Vagina (tissue), 2 donors: Measurements from ENCODE around the gene ALLC. TPM values are rescaled to one million over a fixed set of nuclear protein-coding genes. Genes with fewer than 3 reads are reported as not detected.

ENCODE experiments used
- DNase-seq, 2 donors: peaks; one replicate each; pipeline ENCODE4 v3.0.0-alpha.2; 2017; ENCODE audit errors: extremely low spot score in 2 of 2
- H3K27ac ChIP-seq: fragments of 200-600 bp; sonication (generic); one replicate; pipeline ENCODE4 v1.5.1; 2019
- H3K27me3 ChIP-seq: fragments of 200-600 bp; sonication (generic); one replicate; pipeline ENCODE4 v1.5.1; 2019
- H3K36me3 ChIP-seq, 2 donors: fragments of 200-600 bp; sonication (generic); one replicate each; pipeline ENCODE4 v1.5.1; 2017 to 2019
- H3K4me1 ChIP-seq: fragments of 200-600 bp; sonication (generic); one replicate; pipeline ENCODE4 v1.5.1; 2019
- H3K4me3 ChIP-seq, 2 donors: fragments of 200-600 bp; sonication (generic); 1 replicate in 1 of 2; 2 replicates in 1 of 2; pipeline ENCODE4 v1.5.1; 2016 to 2019
- H3K9me3 ChIP-seq: fragments of 200-600 bp; sonication (generic); one replicate; pipeline ENCODE4 v1.5.1; 2019
- CTCF ChIP-seq, 3 experiments: fragments of 450-650 bp in 2 of 3; fragments of 200-600 bp in 1 of 3; sonication (generic) in 1 of 3; IDR thresholded peaks; one replicate each; pipeline ENCODE4 v1.5.1; 2017 to 2019; ENCODE audit warnings: antibody characterized with exemption in 3 of 3, mild to moderate bottlenecking in 2 of 3, moderate library complexity in 2 of 3
- POLR2A ChIP-seq, 2 donors: fragments of 450-650 bp; IDR thresholded peaks; one replicate each; pipeline ENCODE4 v1.6.1; 2017; ENCODE audit warnings: antibody characterized with exemption in 2 of 2, mild to moderate bottlenecking in 2 of 2, moderate library complexity in 2 of 2
- POLR2AphosphoS5 ChIP-seq, 2 donors: sonication (generic); formaldehyde crosslinking; IDR thresholded peaks; one replicate each; pipeline ENCODE4 v1.9.0; 2017; ENCODE audit warnings: antibody characterized with exemption in 2 of 2, mild to moderate bottlenecking in 2 of 2, low read depth in 1 of 2; ENCODE audit not compliant: insufficient read depth in 1 of 2
- intact Hi-C: fragments of 100-400 bp; cut with DNase I; formaldehyde crosslinking; loops from one replicate; pipeline ENCODE4 v1.15.1; 2023
- total RNA-seq: library from RNA; depleted of rRNA; stranded (reverse); fragments of >200 nt; gene quantifications from one replicate; pipeline ENCODE4 v1.2.3, GENCODE V29; 2016

The ALLC gene
- total RNA-seq, 1 donor from 2014 or later = not detected

- TF ChIP-seq CTCF (IDR thresholded peaks at IDR 0.05) (no peak), POLR2AphosphoS5 (IDR thresholded peaks at IDR 0.05; ENCODE audit: insufficient read depth in 1 of 2, low read depth in 1 of 2) (no peak), POLR2A (IDR thresholded peaks at IDR 0.05) (no peak)
- no peak overlapping the region for H3K4me3 ChIP-seq
- no peak for DNase-seq
- H3K4me1 ChIP-seq = peaks cover 4% of the 10 kb centered on the region
- no peaks in the 10 kb centered on the region for H3K9me3 ChIP-seq
- H3K27ac ChIP-seq = no peak overlapping the region
- H3K27me3 ChIP-seq = no peaks in the 10 kb centered on the region
- intact Hi-C loops = no loop called here
- no peaks in the 10 kb centered on the region for H3K36me3 ChIP-seq
These were observed 8.4 kb upstream of the ALLC start for GRCh38 chr2:3649581-3649980.

- no peaks in the 10 kb centered on the region for H3K27me3 ChIP-seq
- no peak overlapping the region for H3K4me3 ChIP-seq
- intact Hi-C loops = loop anchor here (10.0 kb wide), 1 partner anchor 226 kb away; no protein-coding TSS in a partner anchor
- no peak overlapping the region for H3K27ac ChIP-seq
- peaks cover 4% of the 10 kb centered on the region for H3K4me1 ChIP-seq
- DNase-seq = no peak
- H3K36me3 ChIP-seq = no peaks in the 10 kb centered on the region
- TF ChIP-seq POLR2A (IDR thresholded peaks at IDR 0.05) (no peak), POLR2AphosphoS5 (IDR thresholded peaks at IDR 0.05; ENCODE audit: insufficient read depth in 1 of 2, low read depth in 1 of 2) (no peak), CTCF (IDR thresholded peaks at IDR 0.05) (no peak)
- no peaks in the 10 kb centered on the region for H3K9me3 ChIP-seq
These were observed 7.7 kb upstream of the ALLC start for GRCh38 chr2:3650140-3650920.

GRCh38 chr2:3651691-3652648 lies 6.0 kb upstream of the ALLC start:
- peaks cover 4% of the 10 kb centered on the region for H3K4me1 ChIP-seq
- no peaks in the 10 kb centered on the region for H3K27me3 ChIP-seq
- no peak for DNase-seq
- intact Hi-C loops = loop anchor here (10.0 kb wide), 1 partner anchor 227 kb away; no protein-coding TSS in a partner anchor
- H3K4me3 ChIP-seq = peak overlapping the region; percentile 25 to 34
- TF ChIP-seq POLR2A (IDR thresholded peaks at IDR 0.05) (no peak), CTCF (IDR thresholded peaks at IDR 0.05) (no peak), POLR2AphosphoS5 (IDR thresholded peaks at IDR 0.05; ENCODE audit: insufficient read depth in 1 of 2, low read depth in 1 of 2) (no peak)
- no peak overlapping the region for H3K27ac ChIP-seq
- no peaks in the 10 kb centered on the region for H3K9me3 ChIP-seq
- H3K36me3 ChIP-seq = no peaks in the 10 kb centered on the region

GRCh38 chr2:3652896-3653625 lies 4.9 kb upstream of the ALLC start:
- TF ChIP-seq POLR2AphosphoS5 (IDR thresholded peaks at IDR 0.05; ENCODE audit: insufficient read depth in 1 of 2, low read depth in 1 of 2) (no peak), POLR2A (IDR thresholded peaks at IDR 0.05) (no peak), CTCF (IDR thresholded peaks at IDR 0.05) (no peak)
- Histone ChIP-seq H3K27me3 (no peaks in the 10 kb centered on the region), H3K4me1 (peaks cover 4% of the 10 kb centered on the region), H3K4me3 (no peak overlapping the region), H3K36me3 (no peaks in the 10 kb centered on the region), H3K9me3 (no peaks in the 10 kb centered on the region), H3K27ac (no peak overlapping the region)
- DNase-seq = no peak
- intact Hi-C loops = loop anchor here (10.0 kb wide), 1 partner anchor 228 kb away; no protein-coding TSS in a partner anchor
